ENCODE measurements around the gene SLC6A11. TPM values are rescaled to one million over a fixed set of nuclear protein-coding genes. Genes with fewer than 3 reads are reported as not detected.

The SLC6A11 gene
- total RNA-seq, 4 donors from 2014 or later = 0.21 to 1.4 TPM; not detected in 2

DNA sequence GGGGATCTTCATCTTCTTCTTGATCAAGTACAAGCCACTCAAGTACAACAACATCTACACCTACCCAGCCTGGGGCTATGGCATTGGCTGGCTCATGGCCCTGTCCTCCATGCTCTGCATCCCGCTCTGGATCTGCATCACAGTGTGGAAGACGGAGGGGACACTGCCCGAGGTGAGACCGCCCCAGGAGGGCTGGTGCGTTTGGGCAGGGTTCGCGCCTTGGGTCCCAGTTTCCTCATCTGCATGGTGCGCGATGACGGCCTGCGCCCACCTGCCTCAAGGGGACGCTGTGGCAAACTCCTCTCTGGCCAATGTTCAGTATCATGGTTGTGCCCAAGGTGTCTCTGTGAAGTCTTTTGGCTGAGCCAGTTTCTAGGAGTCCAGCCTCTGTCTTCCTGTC is 119.0 kb downstream of the SLC6A11 start:
- intact Hi-C loops (cut with DNase I; ENCODE audit: low total_unique reads) = no loop called here
- no peak overlapping the region for H3K4me3 ChIP-seq
- DNase-seq = no peak

DNA sequence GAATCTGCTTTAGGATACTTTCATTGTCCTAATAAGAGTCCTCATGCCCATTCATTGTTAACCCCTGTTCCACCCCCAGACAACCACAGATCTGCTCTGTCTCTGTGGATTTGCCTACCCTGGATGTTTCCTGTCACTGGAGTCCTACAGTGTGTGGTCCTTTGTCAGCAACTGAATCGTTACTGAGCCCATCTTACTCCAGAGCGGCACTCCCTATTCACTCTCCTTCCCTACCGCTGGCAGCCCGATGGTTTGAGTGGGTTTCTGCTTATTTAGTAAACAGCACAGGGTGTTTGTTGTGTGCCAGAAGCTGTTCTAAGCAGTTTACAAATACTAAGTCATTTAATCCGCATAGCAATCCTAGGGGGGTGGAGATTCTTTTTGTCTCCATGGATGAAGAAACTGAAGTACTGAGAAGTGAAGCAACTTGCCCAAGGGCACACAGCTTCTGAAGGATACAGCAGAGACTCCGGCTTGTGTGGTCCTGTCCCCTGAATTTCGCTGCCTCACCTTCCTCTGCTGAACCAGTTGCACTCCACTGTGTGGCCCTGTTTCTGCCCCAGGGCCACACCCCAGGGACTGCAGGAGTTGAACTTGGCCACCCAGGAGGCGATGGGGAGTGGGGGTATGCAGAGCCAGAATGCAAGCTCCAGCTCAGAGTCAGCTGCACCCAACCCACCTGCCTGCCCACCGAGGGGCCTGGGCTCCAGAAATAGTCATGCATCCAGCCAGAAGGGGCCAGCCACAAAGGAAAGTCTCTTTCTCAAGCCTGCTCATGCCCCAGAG is 120.0 kb downstream of the SLC6A11 start:
- H3K4me3 ChIP-seq = no peak overlapping the region

More for the DNA sequence above, 119.0 kb downstream of the SLC6A11 start:
- H3K27ac ChIP-seq = no peak overlapping the region
- no peaks in the 10 kb centered on the region for H3K36me3 ChIP-seq
- TF ChIP-seq, protein P1, sequence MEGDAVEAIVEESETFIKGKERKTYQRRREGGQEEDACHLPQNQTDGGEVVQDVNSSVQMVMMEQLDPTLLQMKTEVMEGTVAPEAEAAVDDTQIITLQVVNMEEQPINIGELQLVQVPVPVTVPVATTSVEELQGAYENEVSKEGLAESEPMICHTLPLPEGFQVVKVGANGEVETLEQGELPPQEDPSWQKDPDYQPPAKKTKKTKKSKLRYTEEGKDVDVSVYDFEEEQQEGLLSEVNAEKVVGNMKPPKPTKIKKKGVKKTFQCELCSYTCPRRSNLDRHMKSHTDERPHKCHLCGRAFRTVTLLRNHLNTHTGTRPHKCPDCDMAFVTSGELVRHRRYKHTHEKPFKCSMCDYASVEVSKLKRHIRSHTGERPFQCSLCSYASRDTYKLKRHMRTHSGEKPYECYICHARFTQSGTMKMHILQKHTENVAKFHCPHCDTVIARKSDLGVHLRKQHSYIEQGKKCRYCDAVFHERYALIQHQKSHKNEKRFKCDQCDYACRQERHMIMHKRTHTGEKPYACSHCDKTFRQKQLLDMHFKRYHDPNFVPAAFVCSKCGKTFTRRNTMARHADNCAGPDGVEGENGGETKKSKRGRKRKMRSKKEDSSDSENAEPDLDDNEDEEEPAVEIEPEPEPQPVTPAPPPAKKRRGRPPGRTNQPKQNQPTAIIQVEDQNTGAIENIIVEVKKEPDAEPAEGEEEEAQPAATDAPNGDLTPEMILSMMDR (IDR thresholded peaks at IDR 0.05) = no peak
- no peak for TF ChIP-seq POLR2A (IDR thresholded peaks at IDR 0.05)
- no peaks in the 10 kb centered on the region for H3K9me3 ChIP-seq
- no peaks in the 10 kb centered on the region for H3K27me3 ChIP-seq
- H3K4me1 ChIP-seq = no peaks in the 10 kb centered on the region

DNA sequence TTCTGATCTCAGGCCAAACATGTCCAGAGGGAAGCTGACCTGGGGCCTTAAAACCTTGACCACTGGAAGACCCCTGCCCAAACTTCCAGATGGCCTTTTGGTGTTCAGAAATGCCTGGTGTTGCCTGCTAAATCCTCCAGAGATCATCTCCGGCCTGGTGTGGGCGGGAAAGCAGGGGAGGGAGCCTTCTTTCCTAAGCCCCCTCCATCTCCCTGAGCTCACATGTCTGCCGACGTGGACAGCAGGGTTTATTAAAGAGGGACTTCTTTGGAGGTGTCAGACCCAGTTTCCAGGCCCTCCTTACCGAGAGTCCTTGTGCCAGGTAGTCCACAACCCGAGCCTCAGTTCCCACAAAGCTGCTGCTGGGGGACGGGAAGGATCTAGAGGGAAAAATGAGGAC is 120.7 kb downstream of the SLC6A11 start:
- intact Hi-C loops (cut with DNase I; ENCODE audit: low total_unique reads) = no loop called here
- Histone ChIP-seq H3K27ac (no peak overlapping the region), H3K4me1 (no peaks in the 10 kb centered on the region), H3K36me3 (no peaks in the 10 kb centered on the region), H3K9me3 (no peaks in the 10 kb centered on the region), H3K27me3 (no peaks in the 10 kb centered on the region), H3K4me3 (no peak overlapping the region)
- DNase-seq = no peak
- TF ChIP-seq, protein P1 (IDR thresholded peaks at IDR 0.05) = no peak
- no peak for TF ChIP-seq POLR2A (IDR thresholded peaks at IDR 0.05)

More for the DNA sequence above, 120.0 kb downstream of the SLC6A11 start:
- TF ChIP-seq, protein P1 (IDR thresholded peaks at IDR 0.05) = no peak
- no peak for TF ChIP-seq POLR2A (IDR thresholded peaks at IDR 0.05)
- Histone ChIP-seq H3K9me3 (no peaks in the 10 kb centered on the region), H3K4me1 (no peaks in the 10 kb centered on the region), H3K27me3 (no peaks in the 10 kb centered on the region), H3K36me3 (no peaks in the 10 kb centered on the region), H3K27ac (no peak overlapping the region)
- intact Hi-C loops (cut with DNase I; ENCODE audit: low total_unique reads) = no loop called here
- DNase-seq = no peak

DNA sequence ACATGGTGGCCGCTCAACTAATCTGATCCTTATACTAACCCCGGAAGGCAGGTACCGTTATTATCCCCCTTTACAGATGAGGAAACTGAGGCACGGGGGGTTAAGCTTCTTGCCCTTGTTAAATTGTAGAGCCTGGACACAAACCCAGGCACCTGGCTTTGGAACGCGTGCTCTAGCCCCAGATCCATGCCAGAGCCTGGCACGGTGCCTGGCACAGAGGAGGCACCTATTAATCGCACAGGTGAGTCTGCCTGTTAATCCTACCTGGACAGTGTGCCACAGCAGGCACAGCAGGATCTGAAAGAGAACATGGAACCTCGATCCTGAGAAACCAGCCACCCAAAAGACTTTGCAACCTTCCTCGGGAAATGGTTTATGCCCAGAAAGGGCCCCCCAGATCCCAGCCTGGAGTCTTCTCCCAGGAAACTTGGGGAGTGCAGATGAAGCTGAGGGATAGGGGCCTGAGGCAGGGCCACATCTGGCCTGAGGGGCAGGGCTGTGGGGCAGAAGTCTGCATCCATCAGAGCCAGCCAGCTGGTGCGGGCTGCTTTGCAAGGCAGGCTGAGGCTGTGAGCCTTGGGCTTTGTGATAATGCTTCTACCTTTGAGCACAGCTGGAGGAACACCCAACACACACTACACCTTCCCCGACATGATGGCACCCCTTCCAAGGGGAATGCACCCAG is 121.3 kb downstream of the SLC6A11 start:
- no peak for DNase-seq

More for the DNA sequence above, 121.3 kb downstream of the SLC6A11 start:
- intact Hi-C loops (cut with DNase I; ENCODE audit: low total_unique reads) = no loop called here
- TF ChIP-seq, protein P1 (IDR thresholded peaks at IDR 0.05) = no peak
- TF ChIP-seq POLR2A (IDR thresholded peaks at IDR 0.05) = no peak
- no peak overlapping the region for H3K27ac ChIP-seq
- H3K36me3 ChIP-seq = no peaks in the 10 kb centered on the region
- H3K9me3 ChIP-seq = no peaks in the 10 kb centered on the region
- H3K4me1 ChIP-seq = no peaks in the 10 kb centered on the region
- no peak overlapping the region for H3K4me3 ChIP-seq
- H3K27me3 ChIP-seq = no peaks in the 10 kb centered on the region

Data from uterus (tissue), 4 donors.